Measurements from ENCODE around the gene CD27. TPM values are rescaled to one million over a fixed set of nuclear protein-coding genes. Genes with fewer than 3 reads are reported as not detected.

Gene CD27
- total and polyA plus RNA-seq, 2 of the 8 experiments (the other 6 are each of a cell fraction or from before 2014, with no cell fraction given), result 0.28 to 0.39 TPM

DNA sequence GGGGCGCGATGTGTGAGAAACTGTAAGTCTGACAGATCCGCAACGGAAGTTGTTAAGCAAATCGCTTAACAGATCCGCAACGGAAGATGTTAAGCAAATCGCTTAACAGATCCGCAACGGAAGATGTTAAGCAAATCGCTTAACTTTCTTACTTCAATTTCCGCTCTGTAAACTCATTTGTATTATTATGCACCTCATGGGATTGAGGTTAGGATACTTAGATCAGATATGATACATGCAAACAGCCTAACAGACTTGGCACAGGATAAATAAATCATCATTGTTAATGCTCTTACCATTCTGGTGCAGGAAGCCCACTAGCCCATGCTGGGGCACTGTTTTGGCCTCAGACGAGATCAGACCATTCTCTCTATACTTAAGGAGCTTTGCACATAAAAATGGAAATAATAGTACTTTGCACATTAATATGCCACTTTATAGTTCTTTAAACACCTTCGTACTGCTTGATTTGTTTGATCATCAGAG is 49.5 kb downstream of the CD27 start:
- Histone ChIP-seq H3K23ac (ENCODE audit: insufficient read length) (no peak overlapping the region), H3K9me3 (ENCODE audit: insufficient read depth in 2 of 2, low read depth in 1 of 2, low read length in 1 of 2) (no peaks in the 10 kb centered on the region), H2BK5ac (ENCODE audit: low read depth, low read length) (peak overlapping the region; percentile 87), H3K79me1 (ENCODE audit: low read depth, low read length) (peaks cover 3% of the 10 kb centered on the region), H3K79me2 (ENCODE audit: control insufficient read depth in 1 of 2, insufficient read depth in 2 of 2, low read length in 2 of 2) (peaks cover 0 to 38% of the 10 kb centered on the region in 2 experiments; a peak in 3 of 4 replicates), H2BK15ac (ENCODE audit: low read length) (no peak overlapping the region), H2AFZ (ENCODE audit: low read length) (peak overlapping the region; percentile 53; the same call in 1 of the 2 replicates), H4K20me1 (replicated peaks in 1 of 2; ENCODE audit: control insufficient read depth in 1 of 2, insufficient read depth in 2 of 2, low read length in 2 of 2) (peaks cover 4% of the 10 kb centered on the region in 2 experiments), H3K9ac (replicated peaks in 1 of 4; ENCODE audit: extremely low read depth in 1 of 4, low read depth in 3 of 4, low read length in 3 of 4) (peak overlapping the region; percentile 36 to 89 (median 66)), H4K91ac (replicated peaks; ENCODE audit: insufficient read length, low read length) (peak overlapping the region; percentile 31), H3K36me3 (ENCODE audit: control insufficient read depth in 2 of 4, insufficient read depth in 4 of 4, low read length in 3 of 4) (peaks cover 5 to 39% (median 20%) of the 10 kb centered on the region in 4 experiments; a peak in 7 of 8 replicates), H2AK5ac (ENCODE audit: low read depth, low read length) (no peak overlapping the region), H3K23me2 (ENCODE audit: low read depth, low read length) (peaks cover 7% of the 10 kb centered on the region), H4K5ac (ENCODE audit: insufficient read length, low read depth, low read length) (peak overlapping the region; percentile 57), H3K27me3 (replicated peaks in 1 of 4; ENCODE audit: control insufficient read depth in 3 of 4, extremely low read depth in 1 of 4, insufficient read depth in 3 of 4, low read length in 3 of 4) (no peaks in the 10 kb centered on the region), H3K4me1 (replicated peaks in 1 of 4; ENCODE audit: control insufficient read depth in 3 of 4, insufficient read depth in 4 of 4, low read length in 3 of 4) (peaks cover 0 to 6% (median 4%) of the 10 kb centered on the region in 4 experiments; a peak in 4 of 7 replicates), H3K4ac (replicated peaks; ENCODE audit: insufficient read length, low read depth, low read length) (peak overlapping the region; percentile 44), H3K14ac (ENCODE audit: insufficient read length) (no peak overlapping the region), H2BK20ac (ENCODE audit: low read length) (no peak overlapping the region), H3K27ac (ENCODE audit: low read depth, low read length) (peak overlapping the region; percentile 81; the same call in 1 of the 2 replicates), H2BK12ac (ENCODE audit: low read depth, low read length) (no peak overlapping the region), H3K4me3 (ENCODE audit: extremely low read depth in 1 of 4, insufficient read depth in 2 of 4, low read depth in 3 of 4, low read length in 4 of 4) (peak overlapping the region; percentile 60 to 93 (median 86)), H4K8ac (ENCODE audit: extremely low read depth, insufficient read depth, low read length) (no peak overlapping the region), H3K56ac (replicated peaks; ENCODE audit: insufficient read length, low read depth, low read length) (peak overlapping the region; percentile 24), H3K4me2 (ENCODE audit: insufficient read depth in 1 of 2, low read depth in 2 of 2, low read length in 2 of 2) (peak overlapping the region; percentile 86 to 88), H3K18ac (ENCODE audit: extremely low read depth, low read length) (peak overlapping the region; percentile 11; the same call in 1 of the 2 replicates), H2BK120ac (replicated peaks; ENCODE audit: low read depth, low read length) (no peak overlapping the region)
- ChIA-PET CTCF (ENCODE audit: partially characterized antibody) (interaction anchor here (1.0 to 3.0 kb wide), 3 partner anchors 11 to 43 kb away, joined by 3 to 15 read pairs (median 6); no protein-coding TSS in a partner anchor), POLR2A (ENCODE audit: partially characterized antibody) (interaction anchor here (0.8 to 3.9 kb wide), 10 partner anchors 9 to 111 kb away, joined by 3 to 39 read pairs (median 6); partner anchors contain the start of genes GAPDH, NOP2 and VAMP1)
- FAIRE-seq, result no peak
- 6% methylated on average over 14 of the region's 14 CpGs; no CpG with 5 or more reads in 1 of the 2 experiments for WGBS, 2 experiments (ENCODE audit: extremely low coverage in 1 of 2, insufficient coverage in 1 of 2, insufficient read length in 1 of 2, insufficient replicate concordance in 2 of 2, low coverage in 1 of 2, low lambda C conversion rate in 2 of 2, missing lambda C conversion rate in 1 of 2)
- DNase-seq (ENCODE audit: low read depth in 1 of 2, low spot score in 2 of 2), result no peak
- TF ChIP-seq TAF1 (IDR thresholded peaks at IDR 0.05; ENCODE audit: low read depth, low read length), result no peak
- TF ChIP-seq JUND (IDR thresholded peaks at IDR 0.05; ENCODE audit: low read length), result no peak
- TF ChIP-seq ASH2L (IDR thresholded peaks at IDR 0.05; ENCODE audit: low read length), result no peak
- no peak for TF ChIP-seq CREB1 (IDR thresholded peaks at IDR 0.05)
- TF ChIP-seq YY1 (IDR thresholded peaks at IDR 0.05; ENCODE audit: low read depth, low read length), result no peak
- peak in 1 of 2 experiments; percentile 41; a peak in 2 of 4 replicates for TF ChIP-seq SIN3A (conservative IDR thresholded peaks at IDR 0.05 in 1 of 2, IDR thresholded peaks at IDR 0.05 in 1 of 2; ENCODE audit: low read depth in 1 of 2, low read length in 2 of 2)
- TF ChIP-seq SAP30 (IDR thresholded peaks at IDR 0.05; ENCODE audit: insufficient read depth, insufficient replicate concordance, low read length), result peak; percentile 18
- TF ChIP-seq, protein P1, sequence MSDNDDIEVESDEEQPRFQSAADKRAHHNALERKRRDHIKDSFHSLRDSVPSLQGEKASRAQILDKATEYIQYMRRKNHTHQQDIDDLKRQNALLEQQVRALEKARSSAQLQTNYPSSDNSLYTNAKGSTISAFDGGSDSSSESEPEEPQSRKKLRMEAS (IDR thresholded peaks at IDR 0.05), result no peak
- TF ChIP-seq HDAC2 (IDR thresholded peaks at IDR 0.05; ENCODE audit: borderline replicate concordance in 1 of 2, low read depth in 2 of 2, low read length in 2 of 2), result 0 out of 4 replicates have a peak, but pooled peaks of 1 of the 2 experiments have one; percentile 8
- TF ChIP-seq EP300 (IDR thresholded peaks at IDR 0.05; ENCODE audit: borderline replicate concordance in 1 of 2, low read depth in 2 of 2, low read length in 2 of 2), result no peak
